ENCODE measurements around the gene IFIH1. TPM values are rescaled to one million over a fixed set of nuclear protein-coding genes. Genes with fewer than 3 reads are reported as not detected.

Gene IFIH1
- total RNA-seq, 4 donors from 2014 or later = 17.2 to 23.7 (median 20.8) TPM

DNA sequence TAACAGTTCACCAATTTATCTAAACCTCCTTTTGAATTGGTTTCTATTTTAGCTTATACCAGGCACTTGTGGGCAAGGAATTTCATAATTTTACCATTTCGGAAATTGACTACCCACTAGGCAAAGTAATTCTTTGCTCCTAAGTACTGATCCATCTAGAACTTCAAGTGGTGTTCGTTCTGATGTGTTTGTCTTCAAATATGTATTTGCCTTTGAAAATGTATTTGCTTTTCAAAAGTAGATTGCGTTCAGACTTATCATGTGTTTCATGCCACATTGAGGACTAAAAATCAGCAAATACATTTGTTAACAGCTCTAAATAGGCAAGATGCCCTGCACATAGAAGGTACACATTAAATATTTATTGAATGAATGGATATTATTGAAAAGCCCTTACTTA lies 26.7 kb downstream of the IFIH1 start:
- TF ChIP-seq, protein P1, sequence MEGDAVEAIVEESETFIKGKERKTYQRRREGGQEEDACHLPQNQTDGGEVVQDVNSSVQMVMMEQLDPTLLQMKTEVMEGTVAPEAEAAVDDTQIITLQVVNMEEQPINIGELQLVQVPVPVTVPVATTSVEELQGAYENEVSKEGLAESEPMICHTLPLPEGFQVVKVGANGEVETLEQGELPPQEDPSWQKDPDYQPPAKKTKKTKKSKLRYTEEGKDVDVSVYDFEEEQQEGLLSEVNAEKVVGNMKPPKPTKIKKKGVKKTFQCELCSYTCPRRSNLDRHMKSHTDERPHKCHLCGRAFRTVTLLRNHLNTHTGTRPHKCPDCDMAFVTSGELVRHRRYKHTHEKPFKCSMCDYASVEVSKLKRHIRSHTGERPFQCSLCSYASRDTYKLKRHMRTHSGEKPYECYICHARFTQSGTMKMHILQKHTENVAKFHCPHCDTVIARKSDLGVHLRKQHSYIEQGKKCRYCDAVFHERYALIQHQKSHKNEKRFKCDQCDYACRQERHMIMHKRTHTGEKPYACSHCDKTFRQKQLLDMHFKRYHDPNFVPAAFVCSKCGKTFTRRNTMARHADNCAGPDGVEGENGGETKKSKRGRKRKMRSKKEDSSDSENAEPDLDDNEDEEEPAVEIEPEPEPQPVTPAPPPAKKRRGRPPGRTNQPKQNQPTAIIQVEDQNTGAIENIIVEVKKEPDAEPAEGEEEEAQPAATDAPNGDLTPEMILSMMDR (IDR thresholded peaks at IDR 0.05) = no peak
- no peak for TF ChIP-seq POLR2A (IDR thresholded peaks at IDR 0.05)
- DNase-seq = no peak
- no peak overlapping the region for H3K27ac ChIP-seq
- H3K9me3 ChIP-seq = no peaks in the 10 kb centered on the region
- no peaks in the 10 kb centered on the region for H3K36me3 ChIP-seq
- intact Hi-C loops (cut with DNase I) = no loop called here
- 95 to 96% methylated on average over 3 of the region's 3 CpGs for WGBS, 2 donors
- H3K4me1 ChIP-seq = no peaks in the 10 kb centered on the region
- no peaks in the 10 kb centered on the region for H3K27me3 ChIP-seq
- H3K4me3 ChIP-seq (replicated peaks in 1 of 3) = no peak overlapping the region

DNA sequence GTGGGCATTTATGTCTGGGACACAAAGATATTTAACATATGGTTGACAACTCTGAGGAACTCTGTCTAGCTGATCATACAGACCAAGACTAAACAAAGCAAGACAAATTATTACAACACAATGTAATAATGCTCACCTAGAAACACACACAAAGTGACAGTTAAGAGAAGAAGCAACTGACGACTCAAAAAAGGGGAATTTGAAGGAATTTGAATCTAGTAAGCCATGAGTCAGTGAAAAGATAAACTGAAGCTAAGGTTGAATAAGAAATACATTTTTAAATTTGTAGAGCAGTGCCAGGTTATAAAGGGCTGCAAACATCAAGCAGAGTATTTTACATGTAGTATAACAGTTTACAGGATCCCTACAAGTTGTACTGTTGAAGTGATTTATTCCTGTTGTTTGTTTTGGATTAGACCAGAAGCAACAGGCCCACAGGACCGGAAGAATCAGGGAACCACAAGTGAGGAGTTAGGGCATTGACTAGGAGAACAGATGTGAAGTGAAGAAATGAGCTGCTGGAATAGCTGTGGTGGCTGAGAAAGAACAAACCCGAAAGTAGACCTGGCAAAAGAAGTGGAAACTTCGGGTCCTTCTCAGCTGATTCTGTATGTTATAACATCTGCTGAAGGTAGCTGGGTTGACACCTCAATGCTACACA lies 35.6 kb downstream of the IFIH1 start:
- no peaks in the 10 kb centered on the region for H3K4me1 ChIP-seq
- H3K27me3 ChIP-seq = no peaks in the 10 kb centered on the region
- DNase-seq = no peak
- TF ChIP-seq, protein P1 (IDR thresholded peaks at IDR 0.05) = no peak
- no peak for TF ChIP-seq POLR2A (IDR thresholded peaks at IDR 0.05)
- no peaks in the 10 kb centered on the region for H3K9me3 ChIP-seq
- 80 to 89% methylated on average over 4 of the region's 4 CpGs for WGBS, 2 donors
- intact Hi-C loops (cut with DNase I) = no loop called here
- no peak overlapping the region for H3K4me3 ChIP-seq (replicated peaks in 1 of 3)
- H3K27ac ChIP-seq = no peak overlapping the region
- peaks cover 2 to 14% of the 10 kb centered on the region in 2 donors for H3K36me3 ChIP-seq

DNA sequence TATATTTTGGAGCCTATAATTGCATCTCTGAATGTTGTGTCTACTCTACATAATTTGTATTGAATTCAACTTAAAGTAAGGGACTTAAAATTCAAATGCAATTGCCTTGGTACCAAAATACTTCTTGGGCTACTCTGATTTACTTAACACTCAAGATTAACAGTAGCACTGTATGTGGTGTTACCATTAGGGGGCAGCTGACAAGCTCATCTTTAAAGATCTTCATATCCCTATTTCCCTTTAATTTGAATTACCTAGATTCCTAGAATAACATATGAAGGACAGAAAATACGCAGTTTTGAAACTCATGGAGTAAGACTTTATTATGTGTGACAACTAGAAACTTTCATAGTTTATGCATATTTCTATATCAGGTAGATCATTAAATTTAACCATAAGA lies 37.8 kb downstream of the IFIH1 start:
- Histone ChIP-seq H3K4me3 (replicated peaks in 1 of 3) (no peak overlapping the region), H3K9me3 (no peaks in the 10 kb centered on the region), H3K27ac (no peak overlapping the region), H3K4me1 (no peaks in the 10 kb centered on the region), H3K36me3 (peaks cover 8% of the 10 kb centered on the region in 2 donors), H3K27me3 (no peaks in the 10 kb centered on the region)
- DNase-seq = no peak
- intact Hi-C loops (cut with DNase I) = no loop called here
- WGBS, 2 donors = 97 to 98% methylated on average over 1 of the region's 1 CpG
- no peak for TF ChIP-seq POLR2A (IDR thresholded peaks at IDR 0.05)
- TF ChIP-seq, protein P1 (IDR thresholded peaks at IDR 0.05) = no peak

DNA sequence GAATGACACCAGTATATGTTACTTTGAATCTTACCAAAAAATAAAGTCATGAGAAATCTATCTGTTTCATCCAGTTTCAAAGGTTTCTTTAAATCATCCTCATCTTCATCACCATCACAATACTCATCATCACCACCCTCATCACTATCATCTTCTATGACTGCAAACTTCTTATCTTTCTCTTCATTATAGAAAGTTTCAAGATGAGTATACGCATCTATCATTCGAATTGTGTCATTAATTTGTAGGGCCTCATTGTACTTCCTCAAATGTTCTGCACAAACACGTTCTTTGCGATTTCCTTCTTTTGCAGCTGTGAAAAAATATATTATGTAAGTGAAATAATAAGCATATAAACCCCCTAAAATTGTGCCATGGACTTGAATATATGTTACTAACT lies 41.1 kb downstream of the IFIH1 start:
- 92 to 96% methylated on average over 4 of the region's 4 CpGs for WGBS, 2 donors
- intact Hi-C loops (cut with DNase I) = no loop called here
- Histone ChIP-seq H3K4me1 (no peaks in the 10 kb centered on the region), H3K4me3 (replicated peaks in 1 of 3) (no peak overlapping the region), H3K36me3 (peaks cover 6 to 10% of the 10 kb centered on the region in 2 donors), H3K9me3 (no peaks in the 10 kb centered on the region), H3K27me3 (no peaks in the 10 kb centered on the region), H3K27ac (no peak overlapping the region)
- no peak for DNase-seq
- no peak for TF ChIP-seq POLR2A (IDR thresholded peaks at IDR 0.05)
- TF ChIP-seq, protein P1 (IDR thresholded peaks at IDR 0.05) = no peak

DNA sequence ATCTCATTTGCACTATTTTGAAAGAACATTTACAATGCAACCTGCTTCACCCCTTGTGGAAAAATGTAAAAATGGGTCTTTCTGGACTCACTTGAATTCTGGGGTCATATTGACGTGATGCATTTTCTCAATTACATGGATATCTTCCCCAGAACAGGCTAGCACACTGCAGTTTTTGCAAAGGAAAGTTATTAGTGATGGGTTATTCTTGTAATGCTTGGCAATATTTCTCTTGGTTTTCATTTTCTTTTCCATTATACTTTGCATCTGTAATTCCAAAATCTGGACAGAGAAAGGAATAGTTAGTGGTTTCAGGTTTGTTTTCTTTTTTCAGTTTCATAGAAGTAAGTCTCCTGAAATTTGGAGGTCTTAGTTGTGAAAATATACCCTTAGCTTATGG lies 50.5 kb downstream of the IFIH1 start:
- WGBS, 2 donors = 90 to 94% methylated on average over 1 of the region's 1 CpG

More for the DNA sequence above, 50.5 kb downstream of the IFIH1 start:
- no peak overlapping the region for H3K27ac ChIP-seq
- peaks cover 6 to 10% of the 10 kb centered on the region in 2 donors for H3K36me3 ChIP-seq
- no peak overlapping the region for H3K4me3 ChIP-seq (replicated peaks in 1 of 3)
- TF ChIP-seq POLR2A (IDR thresholded peaks at IDR 0.05) = no peak
- TF ChIP-seq, protein P1 (IDR thresholded peaks at IDR 0.05) = no peak
- H3K27me3 ChIP-seq = no peaks in the 10 kb centered on the region
- no peaks in the 10 kb centered on the region for H3K9me3 ChIP-seq
- no peak for DNase-seq
- H3K4me1 ChIP-seq = no peaks in the 10 kb centered on the region
- intact Hi-C loops (cut with DNase I) = no loop called here

Data from thyroid gland (tissue), 4 donors.